OCI-LY1 (cell line): Measurements from ENCODE around the gene ASTL.

ENCODE experiments used
- CTCF ChIP-seq: fragments of 200-600 bp; sonication (generic), shearing (Covaris generic); IDR thresholded peaks from 2 replicates; pipeline ENCODE4 v1.5.1; 2017; ENCODE audit warnings: mild to moderate bottlenecking, antibody characterized with exemption, low read length, moderate library complexity, mixed read lengths
- EZH2 ChIP-seq: fragments of 200-600 bp; sonication (generic), shearing (Covaris generic); IDR thresholded peaks from 2 replicates; pipeline ENCODE4 v1.8.0; 2017; ENCODE audit warnings: borderline replicate concordance, mixed run types, mild to moderate bottlenecking, antibody characterized with exemption, low read length, moderate library complexity, mixed read lengths

GRCh38 chr2:96099861-96100798 lies 38.2 kb downstream of the ASTL start:
- TF ChIP-seq CTCF (no peak), EZH2 (no peak)
